GM12891 (cell line): ENCODE data around the gene NXN.

Experiments used
- PAX5 ChIP-seq: IDR thresholded peaks from 2 replicates; pipeline ENCODE4 v1.6.1; 2011; ENCODE audit warnings: low read length, moderate library complexity, mild to moderate bottlenecking; ENCODE audit not compliant: insufficient read depth, severe bottlenecking
- POLR2A ChIP-seq: IDR thresholded peaks from 2 replicates; pipeline ENCODE4 v1.6.1; 2011; ENCODE audit warnings: low read depth, low read length, control low read depth
- POLR2AphosphoS5 ChIP-seq: IDR thresholded peaks from 2 replicates; pipeline ENCODE4 v1.6.1; 2011; ENCODE audit warnings: low read depth, low read length, control low read depth
- TAF1 ChIP-seq: IDR thresholded peaks from 2 replicates; pipeline ENCODE4 v1.6.1; 2011; ENCODE audit warnings: low read depth, low read length, control low read depth

GRCh38 chr17:881778-882177, 97.8 kb downstream of the NXN start:
- TF ChIP-seq POLR2A (no peak), POLR2AphosphoS5 (no peak), TAF1 (no peak), PAX5 (no peak)
